ENCODE data around the gene CPPED1.

The CPPED1 gene

GRCh38 chr16:12796498-12796897, 7.2 kb downstream of the CPPED1 start:
- Histone ChIP-seq H3K36me3 (ENCODE audit: control insufficient read depth in 2 of 2, insufficient read depth in 1 of 2, low read length in 2 of 2) (no peaks in the 10 kb centered on the region), H3K9me3 (ENCODE audit: control insufficient read depth, insufficient read depth, low read depth, low read length) (no peaks in the 10 kb centered on the region), H3K27ac (ENCODE audit: extremely low read depth, low read depth, low read length) (no peak overlapping the region), H3K4me3 (ENCODE audit: low read depth, low read length) (no peak overlapping the region), H3K4me1 (ENCODE audit: control insufficient read depth, insufficient read depth, low read length) (no peaks in the 10 kb centered on the region)
- TF ChIP-seq ZNF837 (tag by site-specific recombination; IDR thresholded peaks at IDR 0.05) (no peak), ZBTB21 (tag by site-specific recombination; IDR thresholded peaks at IDR 0.05) (no peak), ZNF19 (tag by site-specific recombination; IDR thresholded peaks at IDR 0.05; ENCODE audit: low read depth) (no peak), ZNF280C (tag by site-specific recombination; IDR thresholded peaks at IDR 0.05) (no peak), ZSCAN16 (tag by site-specific recombination; IDR thresholded peaks at IDR 0.05) (no peak)
- POLR2A ChIA-PET, result no interaction called here
- CTCF ChIA-PET, result no interaction called here

GRCh38 chr16:12794486-12795387, 8.9 kb downstream of the CPPED1 start:
- no peaks in the 10 kb centered on the region for H3K4me1 ChIP-seq (ENCODE audit: control insufficient read depth, insufficient read depth, low read length)
- CTCF ChIA-PET, result interaction anchor here (0.6 kb wide), 1 partner anchor 39 kb away, joined by 6 read pairs; no protein-coding TSS in a partner anchor
- TF ChIP-seq ZNF514 (tag by site-specific recombination; IDR thresholded peaks at IDR 0.05) (no peak), ZNF350 (tag by site-specific recombination; IDR thresholded peaks at IDR 0.05) (no peak), ZNF624 (tag by site-specific recombination; IDR thresholded peaks at IDR 0.05) (no peak), ZNF660 (tag by site-specific recombination; IDR thresholded peaks at IDR 0.05) (no peak), SP2 (tag by site-specific recombination; IDR thresholded peaks at IDR 0.05) (no peak), ZNF184 (tag by site-specific recombination; IDR thresholded peaks at IDR 0.05) (no peak), ZNF324 (tag by site-specific recombination; IDR thresholded peaks at IDR 0.05) (no peak), ZNF626 (tag by site-specific recombination; IDR thresholded peaks at IDR 0.05) (no peak), ZNF561 (tag by site-specific recombination; IDR thresholded peaks at IDR 0.05; ENCODE audit: borderline replicate concordance) (no peak), KLF7 (tag by site-specific recombination; IDR thresholded peaks at IDR 0.05; ENCODE audit: borderline replicate concordance) (no peak), ZNF664 (tag by site-specific recombination; IDR thresholded peaks at IDR 0.05) (no peak), ZNF549 (tag by site-specific recombination; IDR thresholded peaks at IDR 0.05) (no peak), SP3 (tag by site-specific recombination; IDR thresholded peaks at IDR 0.05) (no peak), ZNF140 (tag by site-specific recombination; IDR thresholded peaks at IDR 0.05) (no peak), MYNN (tag by site-specific recombination; IDR thresholded peaks at IDR 0.05; ENCODE audit: borderline replicate concordance) (no peak), ZNF214 (tag by site-specific recombination; IDR thresholded peaks at IDR 0.05; ENCODE audit: borderline replicate concordance) (no peak), HOXA7 (CRISPR knock-in tag; IDR thresholded peaks at IDR 0.05; ENCODE audit: borderline replicate concordance) (no peak), ZNF23 (tag by site-specific recombination; IDR thresholded peaks at IDR 0.05; ENCODE audit: borderline replicate concordance) (no peak)

More at GRCh38 chr16:12794486-12795387, 8.9 kb downstream of the CPPED1 start:
- Histone ChIP-seq H3K9me3 (ENCODE audit: control insufficient read depth, insufficient read depth, low read depth, low read length) (no peaks in the 10 kb centered on the region), H3K27ac (ENCODE audit: extremely low read depth, low read depth, low read length) (no peak overlapping the region), H3K4me3 (ENCODE audit: low read depth, low read length) (no peak overlapping the region), H3K36me3 (ENCODE audit: control insufficient read depth in 2 of 2, insufficient read depth in 1 of 2, low read length in 2 of 2) (no peaks in the 10 kb centered on the region)
- POLR2A ChIA-PET, result interaction anchor here (1.2 kb wide), 1 partner anchor 9 kb away, joined by 3 read pairs; the partner anchor contains the start of gene CPPED1
